GM13977 (cell line): ENCODE results near the gene ARMC6.

ENCODE experiments used
- DNase-seq: peaks from one replicate; pipeline ENCODE4 v3.0.0; 2012; ENCODE audit warnings: low spot score
- in situ Hi-C: fragments of 300-500 bp; cut with MboI; formaldehyde crosslinking; loops from one replicate; pipeline ENCODE4 v1.12.0; 2022; ENCODE audit warnings: low sequenced_read_pairs, low pct_unique_long_range_greater_than_20kb, mixed read lengths, inconsistent platforms; ENCODE audit not compliant: unreplicated experiment
- TF ChIP-seq, protein P1 (sequence below): IDR thresholded peaks from 2 replicates; pipeline ENCODE4 v1.5.1; 2012; ENCODE audit warnings: mild to moderate bottlenecking, control low read depth; ENCODE audit not compliant: insufficient read depth; ENCODE audit errors: extremely low read depth, missing control alignments

Gene ARMC6

GRCh38 chr19:19067276-19068072 lies 34.1 kb downstream of the ARMC6 start:
- DNase-seq, result no peak
- in situ Hi-C loops, result no loop called here
- TF ChIP-seq, protein P1, sequence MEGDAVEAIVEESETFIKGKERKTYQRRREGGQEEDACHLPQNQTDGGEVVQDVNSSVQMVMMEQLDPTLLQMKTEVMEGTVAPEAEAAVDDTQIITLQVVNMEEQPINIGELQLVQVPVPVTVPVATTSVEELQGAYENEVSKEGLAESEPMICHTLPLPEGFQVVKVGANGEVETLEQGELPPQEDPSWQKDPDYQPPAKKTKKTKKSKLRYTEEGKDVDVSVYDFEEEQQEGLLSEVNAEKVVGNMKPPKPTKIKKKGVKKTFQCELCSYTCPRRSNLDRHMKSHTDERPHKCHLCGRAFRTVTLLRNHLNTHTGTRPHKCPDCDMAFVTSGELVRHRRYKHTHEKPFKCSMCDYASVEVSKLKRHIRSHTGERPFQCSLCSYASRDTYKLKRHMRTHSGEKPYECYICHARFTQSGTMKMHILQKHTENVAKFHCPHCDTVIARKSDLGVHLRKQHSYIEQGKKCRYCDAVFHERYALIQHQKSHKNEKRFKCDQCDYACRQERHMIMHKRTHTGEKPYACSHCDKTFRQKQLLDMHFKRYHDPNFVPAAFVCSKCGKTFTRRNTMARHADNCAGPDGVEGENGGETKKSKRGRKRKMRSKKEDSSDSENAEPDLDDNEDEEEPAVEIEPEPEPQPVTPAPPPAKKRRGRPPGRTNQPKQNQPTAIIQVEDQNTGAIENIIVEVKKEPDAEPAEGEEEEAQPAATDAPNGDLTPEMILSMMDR, result no peak

- peak; percentile 47 for DNase-seq
- TF ChIP-seq, protein P1, result no peak
- in situ Hi-C loops, result no loop called here
Measured at GRCh38 chr19:19068659-19069654, 35.6 kb downstream of the ARMC6 start.

DNA sequence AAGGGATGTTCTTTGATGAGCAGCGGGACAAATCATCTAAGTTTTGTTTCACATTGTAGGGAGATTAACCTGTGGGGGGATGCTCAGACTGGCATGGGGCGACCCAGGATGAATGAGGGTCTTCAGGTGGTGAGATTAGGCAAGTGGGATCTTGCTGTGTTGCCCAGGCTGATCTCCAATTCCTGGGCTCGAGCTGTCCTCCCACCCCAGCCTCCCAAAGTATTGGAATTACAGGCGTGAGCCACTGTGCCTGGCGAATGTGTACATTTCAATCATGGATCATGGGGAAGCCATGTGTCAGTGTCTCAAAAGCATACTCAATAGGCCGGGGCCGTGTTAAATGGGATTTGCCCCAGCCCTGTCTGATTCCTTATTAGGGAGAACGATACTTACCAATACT lies 38.5 kb downstream of the ARMC6 start:
- no peak for DNase-seq
- in situ Hi-C loops, result no loop called here
- TF ChIP-seq, protein P1, result no peak

DNA sequence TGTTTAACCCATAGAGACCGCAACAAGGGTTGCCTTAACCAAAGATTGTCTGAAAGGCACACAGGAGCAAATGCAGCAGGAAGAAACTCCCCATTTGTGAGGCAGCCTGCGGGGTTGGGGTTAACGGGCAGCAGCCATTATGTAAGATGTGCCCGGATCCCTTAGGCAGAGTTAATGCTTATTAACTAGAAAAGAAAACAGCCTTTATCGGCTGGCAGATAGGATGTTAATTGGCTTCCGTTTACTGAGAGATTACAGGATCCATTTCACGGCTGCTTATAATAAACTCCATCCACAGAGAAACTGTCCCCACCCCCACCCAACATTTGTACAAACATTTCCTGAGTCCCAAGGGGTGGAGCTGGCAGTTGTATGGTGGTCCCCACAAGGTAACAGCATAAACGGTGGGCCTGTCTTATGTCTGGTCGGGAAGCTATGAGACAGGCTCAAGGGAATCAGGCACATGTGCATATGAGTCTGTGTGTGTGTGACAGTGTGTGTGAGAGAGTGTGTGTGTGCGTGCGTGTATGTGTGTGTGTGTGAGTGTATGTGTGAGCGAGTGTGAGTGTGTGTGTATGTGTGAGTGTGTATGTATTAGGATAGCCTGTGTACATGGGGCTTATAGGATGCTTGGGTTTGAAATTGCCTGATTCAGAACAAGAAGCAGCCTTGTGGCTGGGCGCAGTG lies 40.9 kb downstream of the ARMC6 start:
- TF ChIP-seq, protein P1, result no peak
- in situ Hi-C loops, result no loop called here
- no peak for DNase-seq

DNA sequence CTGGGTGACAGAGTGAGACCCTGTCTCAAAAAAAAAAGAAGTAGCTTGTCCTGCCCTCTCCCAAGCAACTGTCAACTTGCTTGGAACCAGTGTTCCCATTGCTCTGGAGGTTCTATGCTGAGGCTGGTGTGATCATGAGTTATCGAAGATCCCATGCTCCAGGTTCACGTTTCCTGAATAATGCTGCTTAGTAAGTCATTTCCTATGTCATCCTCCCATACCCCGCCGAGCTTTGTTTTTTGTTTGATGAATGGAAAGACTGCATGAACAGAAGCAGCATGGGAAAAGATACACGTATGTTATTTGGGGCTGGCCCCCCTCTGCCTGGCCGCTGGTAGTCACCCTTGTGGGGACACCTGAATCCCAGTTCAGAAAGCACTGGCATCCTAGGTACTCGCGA lies 41.7 kb downstream of the ARMC6 start:
- in situ Hi-C loops, result no loop called here
- TF ChIP-seq, protein P1, result no peak
- DNase-seq, result no peak

DNA sequence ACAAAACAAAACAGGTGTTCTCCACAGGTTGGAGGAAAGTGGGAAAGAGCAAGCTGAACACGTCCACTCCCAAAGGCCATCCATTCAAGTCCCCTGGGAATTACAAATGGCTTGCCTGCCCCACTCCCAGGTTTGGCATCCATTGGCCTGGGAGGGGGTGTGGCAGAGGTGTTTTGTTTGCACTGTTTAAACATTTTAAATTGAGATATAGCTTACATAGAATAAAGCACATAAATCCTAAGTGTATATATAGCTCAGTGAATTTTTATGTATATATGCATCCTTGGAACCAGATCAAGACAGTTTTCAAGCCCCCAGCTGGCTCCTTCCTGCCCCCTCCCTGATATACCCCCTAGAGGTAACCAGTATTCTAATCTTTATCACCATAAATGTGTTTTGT lies 43.1 kb downstream of the ARMC6 start:
- TF ChIP-seq, protein P1, result no peak
- no peak for DNase-seq
- in situ Hi-C loops, result no loop called here
